ENCODE data around the gene RHBDL1.

Gene RHBDL1

DNA sequence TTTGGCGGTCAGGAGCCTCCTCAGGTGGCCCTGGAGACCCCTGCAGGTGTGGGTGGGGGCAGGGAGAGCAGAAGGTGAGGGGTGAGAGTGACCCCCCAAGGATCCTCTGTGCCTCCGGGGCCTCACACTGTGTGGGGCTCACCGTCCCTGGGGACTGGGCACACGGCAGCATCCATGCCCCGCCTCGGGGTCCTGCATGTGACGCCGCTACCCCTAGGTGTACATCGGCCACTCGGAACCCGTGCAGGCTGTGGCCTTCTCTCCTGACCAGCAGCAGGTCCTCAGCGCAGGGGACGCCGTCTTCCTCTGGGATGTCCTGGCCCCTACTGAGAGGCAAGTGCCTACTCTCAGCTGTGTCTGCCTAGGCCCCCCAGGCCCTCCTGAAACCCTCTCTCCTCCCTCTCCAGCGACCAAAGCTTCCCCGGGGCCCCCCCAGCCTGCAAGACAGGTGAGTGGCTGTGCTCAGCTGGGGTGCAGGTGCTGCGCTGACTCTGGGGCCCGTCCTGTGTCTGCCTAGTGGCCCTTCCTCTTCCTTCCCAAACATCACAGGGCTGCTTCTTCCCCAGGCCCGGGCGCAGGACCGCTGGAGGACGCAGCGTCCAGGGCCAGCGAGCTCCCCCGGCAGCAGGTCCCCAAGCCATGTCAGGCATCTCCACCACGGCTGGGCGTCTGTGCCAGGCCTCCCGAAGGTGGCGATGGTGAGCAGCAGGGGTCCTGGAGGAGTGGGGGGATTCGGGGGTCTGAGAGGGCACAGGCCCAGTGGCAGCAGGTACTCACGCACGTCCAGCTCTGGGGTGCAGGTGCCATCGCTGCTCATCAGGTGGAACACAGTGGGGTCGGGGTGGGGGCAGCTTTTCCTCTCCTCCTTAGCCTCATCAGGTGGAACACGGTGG lies 16.5 kb upstream of the RHBDL1 start:
- no peak for DNase-seq

- DNase-seq, result no peak
These were observed 15.9 kb upstream of the RHBDL1 start for GRCh38 chr16:659618-660017.

DNA sequence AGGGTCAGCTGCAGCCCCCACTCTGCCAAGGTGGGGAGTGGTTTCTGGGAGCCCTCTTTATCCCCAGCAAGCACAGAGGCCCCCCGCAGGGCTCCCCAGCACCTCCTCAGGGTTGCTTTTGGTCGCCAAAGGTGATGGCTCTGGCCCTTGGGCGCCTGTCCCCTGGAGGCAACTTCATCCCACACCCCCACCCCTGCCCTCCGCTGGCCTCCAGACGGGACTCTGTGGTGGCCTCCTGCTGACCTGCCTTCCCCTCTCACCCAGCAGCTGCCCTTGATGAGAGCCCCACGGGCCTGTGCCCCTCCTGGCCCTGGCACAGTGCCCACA lies 15.4 kb upstream of the RHBDL1 start:
- no peak for DNase-seq

- no peak for DNase-seq
These were observed 14.8 kb upstream of the RHBDL1 start for GRCh38 chr16:660459-661183.

DNA sequence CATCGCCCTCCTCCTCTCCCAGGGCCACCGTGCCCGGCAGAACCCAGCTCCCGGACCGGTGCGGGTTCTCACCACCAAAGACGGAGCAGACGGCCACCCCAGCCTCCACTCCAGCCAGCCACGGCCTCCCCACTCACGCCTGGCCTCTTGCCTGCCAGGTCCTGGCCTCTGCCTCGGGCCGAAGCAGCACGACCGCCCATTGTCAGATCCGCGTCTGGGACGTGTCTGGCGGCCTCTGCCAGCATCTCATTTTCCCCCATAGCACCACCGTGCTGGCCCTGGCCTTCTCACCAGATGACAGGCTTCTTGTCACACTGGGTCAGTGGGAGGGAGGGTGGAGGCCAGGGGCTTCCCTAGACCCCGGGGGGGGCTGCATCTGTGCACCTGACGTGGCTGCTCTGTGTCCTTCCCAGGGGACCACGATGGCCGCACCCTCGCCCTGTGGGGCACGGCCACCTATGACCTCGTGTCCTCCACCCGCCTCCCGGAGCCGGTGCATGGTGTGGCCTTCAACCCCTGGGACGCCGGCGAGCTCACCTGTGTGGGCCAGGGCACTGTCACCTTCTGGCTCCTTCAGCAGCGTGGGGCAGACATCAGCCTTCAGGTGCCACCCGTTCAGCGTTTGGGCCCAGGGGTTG lies 14.2 kb upstream of the RHBDL1 start:
- no peak for DNase-seq

- no peak for DNase-seq
These were observed 13.4 kb upstream of the RHBDL1 start for GRCh38 chr16:662095-662494.

- no peak for DNase-seq
These were observed 12.9 kb upstream of the RHBDL1 start for GRCh38 chr16:662597-662996.

DNA sequence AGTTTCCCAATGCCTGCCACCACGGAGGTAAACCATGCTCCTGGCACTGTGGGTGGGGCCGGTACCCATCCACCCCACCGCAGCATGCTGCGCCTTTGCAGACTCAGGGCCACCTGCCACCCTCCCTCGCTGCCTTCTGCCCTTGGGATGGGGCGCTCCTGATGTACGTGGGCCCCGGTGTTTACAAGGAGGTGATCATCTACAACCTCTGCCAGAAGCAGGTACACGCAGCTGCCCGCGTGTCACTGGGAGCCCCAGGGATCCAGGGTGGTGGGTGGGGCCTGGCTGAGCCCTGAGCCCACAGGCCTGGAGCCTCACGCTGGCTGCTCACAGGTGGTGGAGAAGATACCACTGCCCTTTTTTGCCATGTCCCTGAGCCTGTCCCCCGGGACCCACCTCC lies 8.9 kb upstream of the RHBDL1 start:
- DNase-seq, result no peak

- DNase-seq, result no peak
These were observed 8.2 kb upstream of the RHBDL1 start for GRCh38 chr16:667113-667779.

- no peak for DNase-seq
These were observed 7.5 kb upstream of the RHBDL1 start, which contains the start of gene RHOT2 for GRCh38 chr16:667780-668518. TSS of gene RHOT2 (plus strand) at chr16:668132. CDS start at chr16:668200, 68 bp downstream.

GRCh38 chr16:668519-669171 lies 6.8 kb upstream of the RHBDL1 start:
- DNase-seq, result no peak

DNA sequence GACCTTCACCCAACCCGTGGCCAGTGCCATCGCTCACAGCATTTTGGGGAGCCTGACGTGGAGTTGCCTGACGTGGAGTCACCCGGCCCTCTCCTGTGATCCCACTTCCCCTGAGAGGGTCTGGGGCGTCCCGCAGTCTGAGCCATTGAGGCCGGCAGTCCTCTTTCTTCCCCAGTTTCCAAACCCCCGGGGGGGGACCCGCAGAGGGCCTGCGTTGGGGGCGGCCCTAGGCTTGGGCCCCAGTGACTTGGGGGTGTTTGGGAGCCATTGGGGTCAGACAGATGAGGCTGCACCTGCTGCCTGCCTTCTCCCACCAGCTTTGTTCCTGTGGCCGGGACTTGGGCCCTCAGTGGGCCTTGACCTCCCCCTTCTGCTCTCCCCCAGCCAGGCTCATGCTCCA lies 5.8 kb upstream of the RHBDL1 start:
- DNase-seq, result no peak

DNA sequence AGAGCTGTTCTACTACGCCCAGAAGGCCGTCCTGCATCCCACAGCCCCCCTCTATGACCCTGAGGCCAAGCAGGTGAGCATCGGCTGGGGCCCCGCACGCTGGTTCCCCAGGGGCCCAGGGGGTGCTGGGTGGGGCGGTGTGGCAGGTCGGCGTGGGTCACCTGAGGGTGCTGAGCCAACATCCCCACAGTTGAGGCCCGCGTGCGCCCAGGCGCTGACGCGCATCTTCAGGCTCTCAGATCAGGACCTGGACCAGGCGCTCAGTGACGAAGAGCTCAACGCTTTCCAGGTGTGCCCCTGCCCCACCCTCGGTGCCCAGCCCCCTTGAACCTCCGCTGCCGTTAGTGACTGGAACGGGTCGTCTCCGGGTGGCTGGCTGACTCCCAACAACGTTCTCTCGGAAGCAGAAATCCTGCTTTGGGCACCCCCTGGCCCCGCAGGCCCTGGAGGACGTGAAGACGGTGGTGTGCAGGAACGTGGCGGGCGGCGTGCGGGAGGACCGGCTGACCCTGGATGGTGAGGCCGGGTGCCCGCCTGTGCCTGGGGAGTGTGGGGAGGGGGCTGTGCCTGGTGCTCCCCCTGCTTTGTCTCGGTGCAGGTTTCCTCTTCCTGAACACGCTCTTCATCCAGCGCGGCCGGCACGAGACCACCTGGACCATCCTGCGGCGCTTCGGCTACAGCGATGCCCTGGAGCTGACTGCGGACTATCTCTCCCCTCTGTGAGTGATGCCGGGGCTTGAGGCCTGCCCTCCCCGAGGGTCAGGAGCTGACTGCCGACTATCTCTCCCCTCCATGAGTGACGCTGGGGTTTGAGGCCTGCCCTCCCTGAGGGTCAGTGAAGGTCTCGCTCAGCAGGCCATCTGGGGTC lies 4.8 kb upstream of the RHBDL1 start:
- DNase-seq, result no peak

GRCh38 chr16:671353-672131 lies 3.9 kb upstream of the RHBDL1 start:
- no peak for DNase-seq

GRCh38 chr16:672371-672770 lies 3.1 kb upstream of the RHBDL1 start:
- DNase-seq, result no peak

DNA sequence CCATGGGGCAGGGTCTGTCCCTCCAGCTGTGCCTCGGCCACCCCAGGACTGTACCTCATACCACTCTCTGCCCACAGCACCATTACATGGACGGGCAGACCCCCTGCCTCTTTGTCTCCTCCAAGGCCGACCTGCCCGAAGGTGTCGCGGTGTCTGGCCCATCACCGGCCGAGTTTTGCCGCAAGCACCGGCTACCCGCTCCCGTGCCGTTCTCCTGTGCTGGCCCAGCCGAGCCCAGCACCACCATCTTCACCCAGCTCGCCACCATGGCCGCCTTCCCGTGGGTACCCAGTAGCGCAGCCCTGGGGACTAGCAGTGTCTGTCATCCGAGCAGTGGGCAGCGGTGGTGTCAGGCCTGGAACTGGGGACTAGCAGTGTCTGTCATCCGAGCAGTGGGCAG lies 2.6 kb upstream of the RHBDL1 start:
- no peak for DNase-seq

DNA sequence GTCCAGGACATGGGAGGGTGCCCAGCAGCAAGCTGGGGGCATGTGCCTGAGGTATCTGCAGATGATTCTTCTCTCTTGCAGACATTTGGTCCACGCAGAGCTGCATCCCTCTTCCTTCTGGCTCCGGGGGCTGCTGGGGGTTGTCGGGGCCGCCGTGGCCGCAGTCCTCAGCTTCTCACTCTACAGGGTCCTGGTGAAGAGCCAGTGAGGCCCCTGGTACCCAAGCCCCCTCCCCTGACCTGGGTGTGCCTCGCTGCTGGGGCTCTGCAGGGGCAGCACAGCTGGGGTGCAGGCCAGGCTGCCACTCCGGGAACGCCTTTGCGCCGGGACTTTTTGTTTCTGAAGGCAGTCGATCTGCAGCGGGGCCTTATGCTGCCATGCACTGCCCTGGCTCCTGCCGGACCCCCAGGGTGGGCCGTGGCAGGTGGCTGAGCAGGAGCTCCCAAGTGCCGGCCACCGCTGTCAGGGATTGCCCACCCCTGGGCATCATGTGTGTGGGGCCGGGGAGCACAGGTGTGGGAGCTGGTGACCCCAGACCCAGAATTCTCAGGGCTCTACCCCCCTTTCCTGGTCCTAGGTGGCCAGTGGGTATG lies 2.0 kb upstream of the RHBDL1 start:
- DNase-seq, result no peak

DNA sequence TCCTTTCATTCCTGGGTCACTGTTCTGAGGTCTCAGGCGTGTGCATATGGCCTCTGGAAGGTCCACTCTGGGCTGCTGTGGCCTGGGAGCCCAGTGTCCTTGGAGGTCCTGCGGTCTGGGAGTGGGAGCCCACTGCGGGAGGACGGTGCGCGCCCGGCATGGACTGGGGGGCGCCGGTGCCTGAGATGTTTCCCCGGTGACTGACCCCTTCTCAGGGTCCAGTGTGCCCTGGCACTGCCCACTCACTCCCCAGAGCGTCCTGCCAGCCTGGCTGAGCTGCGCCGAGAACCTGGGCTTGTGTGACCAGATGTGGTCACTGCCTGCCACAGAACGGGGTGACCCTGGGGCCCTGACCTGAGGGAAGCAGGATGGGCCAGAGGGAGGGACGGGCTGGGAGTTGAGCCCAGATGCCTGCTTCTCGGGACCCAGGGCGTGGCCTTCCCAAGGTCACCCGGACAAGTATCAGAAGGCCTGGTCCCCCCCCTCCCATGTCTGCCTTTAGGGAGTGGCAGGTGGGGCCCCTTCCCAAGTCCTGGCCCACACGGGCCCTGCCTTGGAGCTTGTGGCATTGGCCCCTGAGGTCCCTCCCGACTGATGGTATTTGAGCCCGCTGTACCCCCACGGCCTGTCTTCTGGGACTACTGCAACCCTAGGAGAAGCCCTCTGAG lies 1.1 kb upstream of the RHBDL1 start:
- DNase-seq, result no peak

- DNase-seq, result no peak
These were observed 553 bp downstream of the RHBDL1 start for GRCh38 chr16:675884-676564.

Measured in cortex of kidney (tissue), 1 donor.